HG02571 (cell line): ENCODE measurements around the gene TAAR2.
"Not testable (repeated sequence)": the region's sequence is repeated elsewhere in the genome, so short reads cannot be mapped to it uniquely, and the experiment has no call there.

Source experiments
- ATAC-seq: cut with Tn5 transposase; IDR thresholded peaks from one replicate; pipeline ENCODE4 v1.9.1; 2021; ENCODE audit warnings: mild to moderate bottlenecking, moderate library complexity; ENCODE audit not compliant: unreplicated experiment

TAAR2 gene

DNA sequence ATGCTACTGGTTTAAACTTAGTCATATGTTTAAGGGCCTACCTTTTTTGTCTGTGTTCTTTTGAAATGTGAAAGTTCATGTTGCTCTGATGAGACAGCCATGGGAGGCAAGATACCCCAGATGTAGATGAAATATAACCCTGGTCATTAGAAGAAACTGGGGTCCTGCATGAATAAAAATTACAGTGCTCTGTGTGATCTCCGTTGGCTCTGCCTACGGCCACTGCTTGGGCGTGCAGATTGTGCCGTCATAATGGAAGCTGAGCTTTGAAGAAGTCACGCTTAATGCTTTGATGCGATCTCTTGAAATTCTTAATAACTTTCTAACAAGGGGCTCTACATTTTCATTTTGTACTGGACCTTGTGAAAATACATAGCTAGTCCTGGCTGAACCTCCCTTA is at the start of gene TAAR2:
Gene TAAR2 (minus strand): TSS at position 101 of the 400 bp plus-strand sequence. CDS start 0 bp downstream, at position 101.
- ATAC-seq, result no peak

DNA sequence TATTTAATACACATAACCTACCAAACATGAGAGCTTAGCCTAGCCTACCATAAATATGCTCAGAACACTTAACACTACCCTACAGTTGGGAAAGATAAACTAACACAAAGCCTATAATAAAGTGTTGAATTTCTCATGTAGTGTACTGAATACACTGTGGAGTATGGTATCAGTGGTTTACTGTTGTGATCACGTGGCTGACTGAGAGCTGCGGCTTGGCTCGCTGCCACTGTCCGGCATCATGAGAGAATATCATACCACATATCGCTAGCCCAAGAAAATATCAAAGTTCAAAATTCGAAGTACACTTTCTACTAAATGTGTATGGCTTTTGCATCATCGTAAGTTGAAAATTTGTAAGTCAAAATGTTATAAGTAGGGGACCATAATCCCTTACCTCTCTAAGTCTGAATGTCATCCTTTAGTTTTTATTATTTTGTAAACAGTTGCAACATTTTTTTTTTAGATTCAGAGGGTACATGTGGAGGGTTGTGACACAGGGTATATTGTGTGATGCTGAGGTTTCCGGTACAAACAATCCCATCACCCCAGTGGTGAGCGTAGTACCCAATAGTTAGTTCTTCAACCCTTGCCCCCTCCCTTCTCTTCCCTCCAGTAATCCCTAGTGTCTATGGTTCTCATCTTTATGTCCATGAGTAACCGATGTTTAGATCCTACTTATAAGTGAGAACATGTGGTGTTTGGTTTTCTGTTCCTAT is 49.5 kb upstream of the TAAR2 start:
- ATAC-seq, result no peak

DNA sequence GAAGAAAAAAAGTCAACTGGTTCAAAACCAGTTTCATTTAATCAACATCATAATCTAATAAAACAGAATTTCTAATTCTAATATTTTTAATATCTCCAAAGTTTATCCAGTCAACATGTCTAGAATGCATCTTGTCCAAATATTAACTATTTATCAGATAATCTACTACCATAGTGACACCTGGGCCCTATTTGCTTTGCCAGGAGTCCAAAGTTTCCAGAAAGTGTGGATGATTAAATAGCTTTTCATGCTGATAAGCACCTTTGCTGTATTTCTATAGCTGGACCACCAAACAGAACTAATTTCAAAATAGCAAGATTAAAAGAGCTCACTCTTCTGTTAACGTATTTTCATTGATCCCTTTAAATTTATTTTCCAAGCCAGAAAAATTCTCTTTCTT is 47.2 kb upstream of the TAAR2 start:
- ATAC-seq, result no peak

GRCh38 chr6:132669690-132670291 is 45.7 kb upstream of the TAAR2 start:
- ATAC-seq, result no peak

- ATAC-seq, result no peak
These were observed 42.0 kb upstream of the TAAR2 start for GRCh38 chr6:132666118-132666517.

- no peak for ATAC-seq
These were observed 40.4 kb upstream of the TAAR2 start for GRCh38 chr6:132664309-132665034.

DNA sequence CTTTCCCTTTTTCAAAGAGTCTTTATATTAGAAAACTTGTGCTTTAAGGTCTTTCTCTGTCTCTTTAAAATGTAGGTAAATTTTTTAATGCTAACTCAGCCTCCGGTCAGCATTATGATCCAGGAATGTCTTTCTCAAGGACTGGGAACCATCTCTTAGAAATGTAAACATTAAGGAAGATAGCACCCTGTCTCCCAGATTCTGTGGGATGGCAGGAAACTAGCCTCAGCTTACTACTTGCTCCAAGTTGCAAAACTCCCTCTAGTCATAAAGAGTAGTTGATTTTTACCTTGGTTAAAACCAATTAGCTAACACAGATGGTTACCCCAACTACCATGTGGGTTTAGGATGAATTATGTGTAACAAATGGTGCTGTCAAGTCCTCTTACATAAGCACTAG is 39.6 kb upstream of the TAAR2 start:
- ATAC-seq, result no peak

- no peak for ATAC-seq
These were observed 37.8 kb upstream of the TAAR2 start for GRCh38 chr6:132661906-132662305.

GRCh38 chr6:132659082-132659481 is 35.0 kb upstream of the TAAR2 start, which contains the start of gene TAAR1:
Gene TAAR1, minus strand, starts transcription at chr6:132659182. Its CDS starts 13,179 bp downstream, at chr6:132646003.
- ATAC-seq, result no peak

DNA sequence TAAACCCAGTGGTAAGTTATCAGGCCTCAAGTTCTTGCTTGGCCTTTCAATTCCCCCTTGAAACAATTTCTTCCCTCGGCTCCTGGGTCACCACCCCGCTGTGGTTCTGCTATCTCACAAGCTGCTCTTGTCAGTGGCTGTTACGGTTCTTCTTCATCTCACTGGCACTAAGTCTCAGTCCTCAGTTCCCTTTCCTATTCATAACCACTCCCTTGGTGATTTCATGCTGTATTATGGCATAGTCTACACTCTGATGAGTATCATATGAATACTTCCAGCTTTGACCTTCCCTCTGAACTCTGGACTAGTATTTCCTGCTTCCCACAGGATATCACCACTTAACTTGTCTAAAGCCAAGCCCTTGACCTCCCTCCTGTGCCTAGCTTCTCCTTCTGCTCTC is 27.0 kb upstream of the TAAR2 start:
- no peak for ATAC-seq

DNA sequence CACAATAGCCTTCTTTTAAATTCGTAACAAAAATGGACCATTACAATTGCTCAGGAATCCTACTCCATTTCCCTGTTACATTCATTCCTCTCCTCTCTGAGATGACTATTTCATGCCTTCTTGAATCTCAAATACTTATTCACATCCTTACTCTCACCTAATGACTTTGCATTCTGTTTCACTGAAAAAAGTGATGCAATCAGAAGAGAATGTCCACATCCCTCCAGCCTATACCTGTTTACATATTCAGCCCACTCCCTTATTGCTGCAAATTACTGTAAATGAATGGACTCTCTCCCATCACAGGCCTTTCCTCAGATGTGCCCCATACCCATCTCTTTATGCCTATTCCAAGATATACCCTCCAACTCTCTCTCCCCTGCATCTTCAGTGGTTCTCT is 26.4 kb upstream of the TAAR2 start:
- no peak for ATAC-seq

DNA sequence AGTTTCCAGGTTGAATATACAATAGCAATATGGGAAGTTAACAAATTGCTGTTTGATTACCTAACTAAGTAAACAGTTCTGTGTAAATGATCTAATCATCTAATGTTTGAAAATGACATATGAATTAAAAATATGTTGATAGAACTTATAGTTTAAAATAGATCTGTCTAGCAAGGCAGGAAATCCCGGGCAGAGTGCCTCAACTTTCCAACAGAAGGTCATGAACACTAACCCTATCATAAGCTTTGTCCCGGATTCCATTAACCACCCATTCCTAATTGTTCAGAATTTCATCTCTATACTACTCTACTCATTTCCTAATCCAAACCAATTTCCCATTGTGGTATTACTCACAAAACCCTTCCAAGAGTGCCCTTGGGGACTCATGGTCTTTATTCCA is 24.8 kb upstream of the TAAR2 start:
- ATAC-seq, result no peak

DNA sequence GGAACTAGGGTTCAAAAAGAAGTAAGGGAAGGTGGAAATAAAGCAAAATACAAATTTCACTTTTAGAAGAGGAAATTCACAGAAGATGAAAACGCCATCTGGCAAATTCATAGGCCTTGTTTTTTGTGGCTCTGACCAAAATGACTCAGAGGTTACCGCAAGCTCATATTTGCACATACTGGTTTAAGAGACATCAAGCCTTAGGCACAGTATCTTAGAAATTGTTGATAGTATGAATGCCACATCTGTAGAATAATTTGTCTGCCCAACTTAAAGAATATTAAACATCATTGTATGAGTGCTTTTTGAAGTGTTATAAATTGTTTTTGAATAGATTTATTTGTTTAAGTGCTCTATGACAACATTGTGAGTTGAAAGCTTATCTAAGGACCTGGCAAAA is 24.3 kb upstream of the TAAR2 start:
- peak; percentile 82 for ATAC-seq

DNA sequence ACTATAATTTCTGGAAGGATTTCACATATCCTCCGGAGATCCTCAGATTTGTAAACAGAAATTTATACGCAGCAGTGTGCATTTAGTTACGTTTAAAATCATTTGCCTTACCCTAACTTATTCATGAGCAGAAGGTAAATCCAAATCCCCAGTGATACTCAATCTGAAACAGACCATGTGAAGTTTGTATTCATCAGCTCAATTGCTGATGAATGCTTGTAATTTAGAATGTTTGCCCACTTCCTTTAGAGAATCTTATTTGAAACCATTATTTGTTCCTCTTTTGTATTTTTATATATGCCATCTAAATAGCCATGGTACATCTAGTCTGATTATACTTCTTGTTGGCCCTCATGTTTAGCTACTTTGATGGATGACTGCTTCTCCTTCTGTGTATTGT is 19.5 kb upstream of the TAAR2 start:
- ATAC-seq, result no peak

GRCh38 chr6:132637135-132637534 is 13.1 kb upstream of the TAAR2 start:
- not testable (repeated sequence) for ATAC-seq

DNA sequence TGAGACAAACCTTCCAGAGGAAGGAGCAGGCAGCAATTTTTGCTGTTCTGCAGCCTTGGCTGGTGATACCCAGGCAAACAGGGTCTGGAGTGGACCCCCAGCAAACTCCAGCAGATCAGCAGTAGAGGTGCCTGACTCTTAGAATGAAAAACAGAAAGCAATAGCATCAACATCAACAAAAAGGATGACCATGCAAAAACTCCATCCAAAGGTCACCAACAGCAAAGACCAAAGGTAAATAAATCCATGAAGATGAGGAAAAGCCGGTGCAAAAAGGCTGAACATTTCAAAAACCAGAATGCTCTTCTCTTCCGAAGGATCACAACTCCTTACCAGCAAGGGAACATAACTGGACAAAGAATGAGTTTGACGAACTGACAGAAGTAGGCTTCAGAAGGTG is 11.8 kb upstream of the TAAR2 start:
- not testable (repeated sequence) for ATAC-seq

GRCh38 chr6:132635288-132635687 is 11.2 kb upstream of the TAAR2 start:
- ATAC-seq, result not testable (repeated sequence)

DNA sequence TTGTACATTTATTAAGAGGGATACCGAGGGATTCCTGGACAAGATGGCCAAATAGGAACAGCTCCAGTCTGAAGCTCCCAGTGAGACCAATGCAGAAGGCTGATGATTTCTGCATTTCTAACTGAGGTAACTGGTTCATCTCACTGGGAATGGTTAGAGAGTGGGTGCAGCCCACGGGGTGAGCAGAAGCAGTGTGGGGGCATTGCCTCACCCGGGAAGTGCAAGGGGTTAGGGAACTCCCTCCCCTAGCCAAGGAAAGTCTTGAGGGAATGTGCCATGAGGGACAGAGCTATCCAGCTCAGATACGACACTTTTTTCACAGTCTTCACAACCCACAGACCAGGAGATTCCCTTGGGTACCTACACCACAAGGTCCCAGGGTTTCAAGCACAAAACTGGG is 10.7 kb upstream of the TAAR2 start:
- no peak for ATAC-seq

GRCh38 chr6:132633362-132633761 is 9.3 kb upstream of the TAAR2 start:
- ATAC-seq, result no peak

- no peak for ATAC-seq
These were observed 799 bp downstream of the TAAR2 start for GRCh38 chr6:132623106-132623845.

GRCh38 chr6:132616677-132617076 is 7.4 kb downstream of the TAAR2 start:
- ATAC-seq, result no peak
